ENCODE results near the gene ISLR. TPM values are rescaled to one million over a fixed set of nuclear protein-coding genes. Genes with fewer than 3 reads are reported as not detected.

Gene ISLR
- total RNA-seq, 1 experiment from 2014 or later = 0.11 TPM

GRCh38 chr15:74168711-74169126 lies 4.8 kb upstream of the ISLR start:
- no peak overlapping the region for H2AFZ ChIP-seq (ENCODE audit: low read length)
- H3K79me2 ChIP-seq (ENCODE audit: insufficient read depth, low read length) = no peaks in the 10 kb centered on the region
- no peak overlapping the region for H3K14ac ChIP-seq (ENCODE audit: insufficient read depth, low read length)
- no peak overlapping the region for H2BK20ac ChIP-seq (ENCODE audit: low read depth, low read length, poor library complexity, severe bottlenecking)
- H2AK5ac ChIP-seq (ENCODE audit: insufficient read length, low read length) = no peak overlapping the region
- H2BK12ac ChIP-seq (ENCODE audit: insufficient read length, low read depth, low read length) = no peak overlapping the region
- H3K27ac Mint-ChIP-seq = peak overlapping the region in 1 of 3 experiments; percentile 27; a peak in 2 of 7 replicates
- no peak overlapping the region for H3T11ph ChIP-seq (ENCODE audit: low read length)
- no peak overlapping the region for H4K91ac ChIP-seq (ENCODE audit: insufficient read length, low read depth, low read length)
- H3K9me3 ChIP-seq (ENCODE audit: control insufficient read depth, low read depth, low read length) = no peaks in the 10 kb centered on the region
- no peaks in the 10 kb centered on the region for H4K20me1 ChIP-seq (ENCODE audit: control insufficient read depth, insufficient read depth, insufficient read length)
- no CpG with 5 or more reads among the region's 3 CpGs for WGBS (ENCODE audit: extremely low coverage, insufficient read length, low lambda C conversion rate)
- no peak overlapping the region for H3K56ac ChIP-seq (ENCODE audit: insufficient read length, low read depth, low read length)
- no peak for DNase-seq
- H4K5ac ChIP-seq (ENCODE audit: insufficient read length, low read depth, low read length) = no peak overlapping the region
- H3K36me3 Mint-ChIP-seq (ENCODE audit: insufficient read depth in 1 of 3, low read depth in 3 of 3) = no peaks in the 10 kb centered on the region
- H3K27me3 ChIP-seq (ENCODE audit: insufficient read depth, low read length) = no peaks in the 10 kb centered on the region
- H2BK120ac ChIP-seq (ENCODE audit: low read depth, low read length, poor library complexity, severe bottlenecking) = no peak overlapping the region
- H3K27ac ChIP-seq (ENCODE audit: insufficient read length, low read depth, low read length) = no peak overlapping the region
- no peaks in the 10 kb centered on the region for H3K23me2 ChIP-seq (ENCODE audit: insufficient read length, low read depth, low read length, poor library complexity, severe bottlenecking)
- H3K4me2 ChIP-seq (ENCODE audit: insufficient read depth, insufficient read length, low read length) = no peak overlapping the region
- H3K23ac ChIP-seq (ENCODE audit: insufficient read length, low read depth, low read length) = no peak overlapping the region
- H4K8ac ChIP-seq (replicated peaks; ENCODE audit: insufficient read length, low read depth, low read length) = no peak overlapping the region
- H3K4ac ChIP-seq (ENCODE audit: low read depth, low read length) = no peak overlapping the region
- peaks cover 15 to 33% of the 10 kb centered on the region in 2 experiments for H3K4me1 Mint-ChIP-seq
- H3K4me1 ChIP-seq (ENCODE audit: insufficient read depth, low read length) = peaks cover 3% of the 10 kb centered on the region; the same call in 1 of the 2 replicates
- no peaks in the 10 kb centered on the region for H3K79me1 ChIP-seq (ENCODE audit: insufficient read depth, low read depth, low read length, poor library complexity, severe bottlenecking)
- H2BK5ac ChIP-seq (ENCODE audit: insufficient read length, low read length) = no peak overlapping the region
- no peak overlapping the region for H3K9ac ChIP-seq (ENCODE audit: extremely low read depth, insufficient read length, low read length)
- H2BK15ac ChIP-seq (ENCODE audit: low read depth, low read length) = no peak overlapping the region
- H3K9me3 Mint-ChIP-seq = peaks cover 2 to 3% of the 10 kb centered on the region in 2 experiments; a peak in 3 of 5 replicates
- TF ChIP-seq, protein P1, sequence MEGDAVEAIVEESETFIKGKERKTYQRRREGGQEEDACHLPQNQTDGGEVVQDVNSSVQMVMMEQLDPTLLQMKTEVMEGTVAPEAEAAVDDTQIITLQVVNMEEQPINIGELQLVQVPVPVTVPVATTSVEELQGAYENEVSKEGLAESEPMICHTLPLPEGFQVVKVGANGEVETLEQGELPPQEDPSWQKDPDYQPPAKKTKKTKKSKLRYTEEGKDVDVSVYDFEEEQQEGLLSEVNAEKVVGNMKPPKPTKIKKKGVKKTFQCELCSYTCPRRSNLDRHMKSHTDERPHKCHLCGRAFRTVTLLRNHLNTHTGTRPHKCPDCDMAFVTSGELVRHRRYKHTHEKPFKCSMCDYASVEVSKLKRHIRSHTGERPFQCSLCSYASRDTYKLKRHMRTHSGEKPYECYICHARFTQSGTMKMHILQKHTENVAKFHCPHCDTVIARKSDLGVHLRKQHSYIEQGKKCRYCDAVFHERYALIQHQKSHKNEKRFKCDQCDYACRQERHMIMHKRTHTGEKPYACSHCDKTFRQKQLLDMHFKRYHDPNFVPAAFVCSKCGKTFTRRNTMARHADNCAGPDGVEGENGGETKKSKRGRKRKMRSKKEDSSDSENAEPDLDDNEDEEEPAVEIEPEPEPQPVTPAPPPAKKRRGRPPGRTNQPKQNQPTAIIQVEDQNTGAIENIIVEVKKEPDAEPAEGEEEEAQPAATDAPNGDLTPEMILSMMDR (conservative IDR thresholded peaks at IDR 0.05) = no peak
- peaks cover 41% of the 10 kb centered on the region for H3K27me3 Mint-ChIP-seq (ENCODE audit: low read depth)
- no peak overlapping the region for H3K18ac ChIP-seq (ENCODE audit: insufficient read length, low read depth, low read length)
- no peak overlapping the region for H3K4me3 Mint-ChIP-seq

All from H9 (cell line).